A549 (cell line): ENCODE measurements around the gene GLE1.

Experiments
- CTCF ChIP-seq: fragments of >200 bp; sonication (Bioruptor Twin); formaldehyde crosslinking; IDR thresholded peaks from 3 replicates; pipeline ENCODE4 v1.5.1; 2016
- NPAS2 ChIP-seq: fragments of 250-450 bp; sonication (Bioruptor Pico); IDR thresholded peaks from 2 replicates; pipeline ENCODE4 v1.8.0; 2022; ENCODE audit warnings: mild to moderate bottlenecking, moderate library complexity, borderline replicate concordance
- POLR2A ChIP-seq: IDR thresholded peaks from 2 replicates; pipeline ENCODE4 v1.6.1; 2012; ENCODE audit warnings: mild to moderate bottlenecking, low read length

GRCh38 chr9:128552153-128552743 lies 47.7 kb downstream of the GLE1 start, which contains the start of gene SPTAN1:
- peak; percentile 98 for TF ChIP-seq POLR2A
- no peak for TF ChIP-seq CTCF
- TF ChIP-seq NPAS2 (CRISPR knock-in tag) = no peak
